WI38 (cell line): ENCODE results near the gene PNP.

Experiments
- H3K4me3 ChIP-seq: 2 replicates; pipeline ENCODE4 v1.5.1; 2011; ENCODE audit warnings: low read depth, mild to moderate bottlenecking, control low read depth, low read length
- CTCF ChIP-seq: IDR thresholded peaks from 2 replicates; pipeline ENCODE4 v1.5.1; 2012; ENCODE audit warnings: low read depth, mild to moderate bottlenecking, control low read depth, low read length

Gene PNP

GRCh38 chr14:20486684-20487395, 17.6 kb downstream of the PNP start:
- no peak overlapping the region for H3K4me3 ChIP-seq
- TF ChIP-seq CTCF: no peak

GRCh38 chr14:20487396-20487725, 18.2 kb downstream of the PNP start:
- H3K4me3 ChIP-seq: no peak overlapping the region
- TF ChIP-seq CTCF: no peak

- H3K4me3 ChIP-seq: no peak overlapping the region
- TF ChIP-seq CTCF: no peak
Measured at GRCh38 chr14:20489093-20489994, 20.1 kb downstream of the PNP start.

- no peak for TF ChIP-seq CTCF
- H3K4me3 ChIP-seq: no peak overlapping the region
Measured at GRCh38 chr14:20490563-20490962, 21.4 kb downstream of the PNP start.

- TF ChIP-seq CTCF: no peak
- no peak overlapping the region for H3K4me3 ChIP-seq
Measured at GRCh38 chr14:20492486-20492885, 23.3 kb downstream of the PNP start.

GRCh38 chr14:20493634-20494033, 24.4 kb downstream of the PNP start:
- no peak for TF ChIP-seq CTCF
- H3K4me3 ChIP-seq: no peak overlapping the region
